ENCODE measurements around the gene BACH2. TPM values are rescaled to one million over a fixed set of nuclear protein-coding genes. Genes with fewer than 3 reads are reported as not detected.
"Not testable (repeated sequence)": the region's sequence is repeated elsewhere in the genome, so short reads cannot be mapped to it uniquely, and the experiment has no call there.

Gene BACH2
- total RNA-seq, 1 donor from 2014 or later = 0.76 TPM

GRCh38 chr6:89932245-89932802, 364.3 kb downstream of the BACH2 start:
- peak; percentile 26 for ATAC-seq

- no peak for ATAC-seq
These were observed 365.9 kb downstream of the BACH2 start for GRCh38 chr6:89930789-89931188.

GRCh38 chr6:89928604-89929003, 368.0 kb downstream of the BACH2 start:
- no peak for ATAC-seq

- ATAC-seq = no peak
These were observed 368.7 kb downstream of the BACH2 start for GRCh38 chr6:89927791-89928550.

- no peak for ATAC-seq
These were observed 369.4 kb downstream of the BACH2 start for GRCh38 chr6:89927264-89927663.

- peak; percentile 88 for ATAC-seq
These were observed 370.8 kb downstream of the BACH2 start for GRCh38 chr6:89925826-89926225.

- no peak for ATAC-seq
These were observed 372.4 kb downstream of the BACH2 start for GRCh38 chr6:89924231-89924630.

- ATAC-seq = peak; percentile 69
These were observed 375.0 kb downstream of the BACH2 start for GRCh38 chr6:89921691-89922090.

- ATAC-seq = no peak
These were observed 375.4 kb downstream of the BACH2 start for GRCh38 chr6:89921197-89921596.

- no peak for ATAC-seq
These were observed 378.8 kb downstream of the BACH2 start for GRCh38 chr6:89917801-89918366.

GRCh38 chr6:89917216-89917615, 379.4 kb downstream of the BACH2 start:
- ATAC-seq = no peak

- no peak for ATAC-seq
These were observed 380.3 kb downstream of the BACH2 start for GRCh38 chr6:89916136-89916920.

- ATAC-seq = no peak
These were observed 385.8 kb downstream of the BACH2 start for GRCh38 chr6:89910902-89911240.

GRCh38 chr6:89910001-89910901, 386.4 kb downstream of the BACH2 start:
- not testable (repeated sequence) for ATAC-seq

- peak; percentile 43 for ATAC-seq
These were observed 401.3 kb downstream of the BACH2 start for GRCh38 chr6:89895276-89895874.

GRCh38 chr6:89894169-89894568, 402.5 kb downstream of the BACH2 start, which contains the start of gene GJA10:
TSS of gene GJA10 (plus strand) at chr6:89894469. CDS start at chr6:89894469, 0 bp downstream.
- no peak for ATAC-seq

- ATAC-seq = not testable (repeated sequence)
These were observed 404.1 kb downstream of the BACH2 start for GRCh38 chr6:89892577-89892976.

GRCh38 chr6:89890845-89891528, 405.7 kb downstream of the BACH2 start:
- not testable (repeated sequence) for ATAC-seq

- no peak for ATAC-seq
These were observed 407.8 kb downstream of the BACH2 start for GRCh38 chr6:89888871-89889270.

- no peak for ATAC-seq
These were observed 408.5 kb downstream of the BACH2 start for GRCh38 chr6:89888138-89888514.

All from esophagus mucosa (tissue), 1 donor.